Esophagus squamous epithelium (tissue), 4 donors: ENCODE measurements around the gene OBSCN.

Experiments
- CTCF ChIP-seq, 6 experiments: fragments of 450-650 bp in 4 of 6; fragments of 200-600 bp in 2 of 6; sonication (generic) in 2 of 6; IDR thresholded peaks; one replicate each; pipeline ENCODE4 v1.5.1; 2016 to 2019; ENCODE audit warnings: antibody characterized with exemption in 6 of 6, mild to moderate bottlenecking in 4 of 6, moderate library complexity in 4 of 6
- POLR2A ChIP-seq, 4 donors: fragments of 450-650 bp; IDR thresholded peaks; one replicate each; pipeline ENCODE4 v1.6.1; 2017; ENCODE audit warnings: antibody characterized with exemption in 4 of 4, mild to moderate bottlenecking in 4 of 4, moderate library complexity in 3 of 4

- TF ChIP-seq CTCF (IDR thresholded peaks at IDR 0.05) (no peak), POLR2A (IDR thresholded peaks at IDR 0.05) (no peak)
Measured at GRCh38 chr1:228182296-228183030, 25.4 kb upstream of the OBSCN start.
